Stimulated activated CD4-positive, alpha-beta T cell treated with anti-CD3 and anti-CD28 coated beads, Interleukin-15, amount 100 ng/mL, for 48 hours (primary cell): ENCODE measurements around the gene CIAO3.

Experiments
- DNase-seq, 2 donors: peaks; one replicate each; pipeline ENCODE4 v3.0.0-alpha.2; 2020; ENCODE audit warnings: low read depth in 2 of 2

The CIAO3 gene

GRCh38 chr16:723695-724094 is 17.1 kb downstream of the CIAO3 start:
- no peak for DNase-seq

- DNase-seq = no peak
Measured at GRCh38 chr16:722835-723633, 17.8 kb downstream of the CIAO3 start.

GRCh38 chr16:721765-722540 is 18.8 kb downstream of the CIAO3 start:
- DNase-seq = no peak

GRCh38 chr16:720990-721764 is 19.6 kb downstream of the CIAO3 start, which contains the start of gene ANTKMT:
Gene ANTKMT, plus strand, starts transcription at chr16:721146. Its CDS starts 129 bp downstream, at chr16:721275.
- DNase-seq = peak; percentile 54 to 70

- peak in 1 of 2 donors; percentile 47 for DNase-seq
Measured at GRCh38 chr16:720447-720989, 20.3 kb downstream of the CIAO3 start.

GRCh38 chr16:719815-720446 is 20.9 kb downstream of the CIAO3 start:
- no peak for DNase-seq

GRCh38 chr16:718922-719321 is 21.9 kb downstream of the CIAO3 start:
- DNase-seq = no peak

GRCh38 chr16:718389-718788 is 22.4 kb downstream of the CIAO3 start:
- no peak for DNase-seq

- DNase-seq = no peak
Measured at GRCh38 chr16:717450-718245, 23.1 kb downstream of the CIAO3 start.

- no peak for DNase-seq
Measured at GRCh38 chr16:716768-717325, 23.9 kb downstream of the CIAO3 start.

GRCh38 chr16:716200-716568 is 24.6 kb downstream of the CIAO3 start:
- DNase-seq = no peak

GRCh38 chr16:715477-716199 is 25.2 kb downstream of the CIAO3 start:
- DNase-seq = no peak

- DNase-seq = peak; percentile 73 to 89
Measured at GRCh38 chr16:714558-715476, 26.0 kb downstream of the CIAO3 start, which contains the start of gene METRN. Gene METRN, plus strand, starts transcription at chr16:715118. Its CDS starts 172 bp downstream, at chr16:715290.

- no peak for DNase-seq
Measured at GRCh38 chr16:714079-714478, 26.7 kb downstream of the CIAO3 start.

GRCh38 chr16:712740-713250 is 28.0 kb downstream of the CIAO3 start:
- peak; percentile 44 to 50 for DNase-seq

- peak; percentile 51 to 76 for DNase-seq
Measured at GRCh38 chr16:711548-712320, 29.1 kb downstream of the CIAO3 start.

GRCh38 chr16:711084-711483 is 29.7 kb downstream of the CIAO3 start:
- no peak for DNase-seq
